ENCODE measurements around the gene RARG.
A peak's percentile ranks its signal among the peaks of the same experiment; 100 is the strongest.

Gene RARG

DNA sequence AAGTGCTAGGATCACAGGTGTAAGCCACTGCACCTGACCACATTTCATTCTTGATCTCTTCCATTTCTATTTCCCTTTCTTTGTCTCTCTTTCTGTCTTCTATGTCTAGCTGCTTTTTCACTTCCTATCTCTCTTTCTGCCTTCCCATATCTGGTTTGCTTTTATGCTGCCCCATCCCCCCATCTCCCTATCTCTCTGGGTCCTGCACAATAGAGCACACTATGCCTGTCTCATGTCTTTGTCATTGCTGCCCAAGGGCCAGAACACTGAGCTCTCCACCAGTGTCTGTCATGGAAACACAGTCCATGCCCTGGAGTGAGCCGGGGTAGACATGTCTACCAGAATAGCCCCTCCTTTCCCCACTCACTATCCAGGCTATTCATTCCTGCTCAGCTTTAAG lies 12.3 kb upstream of the RARG start:
- DNase-seq: no peak

DNA sequence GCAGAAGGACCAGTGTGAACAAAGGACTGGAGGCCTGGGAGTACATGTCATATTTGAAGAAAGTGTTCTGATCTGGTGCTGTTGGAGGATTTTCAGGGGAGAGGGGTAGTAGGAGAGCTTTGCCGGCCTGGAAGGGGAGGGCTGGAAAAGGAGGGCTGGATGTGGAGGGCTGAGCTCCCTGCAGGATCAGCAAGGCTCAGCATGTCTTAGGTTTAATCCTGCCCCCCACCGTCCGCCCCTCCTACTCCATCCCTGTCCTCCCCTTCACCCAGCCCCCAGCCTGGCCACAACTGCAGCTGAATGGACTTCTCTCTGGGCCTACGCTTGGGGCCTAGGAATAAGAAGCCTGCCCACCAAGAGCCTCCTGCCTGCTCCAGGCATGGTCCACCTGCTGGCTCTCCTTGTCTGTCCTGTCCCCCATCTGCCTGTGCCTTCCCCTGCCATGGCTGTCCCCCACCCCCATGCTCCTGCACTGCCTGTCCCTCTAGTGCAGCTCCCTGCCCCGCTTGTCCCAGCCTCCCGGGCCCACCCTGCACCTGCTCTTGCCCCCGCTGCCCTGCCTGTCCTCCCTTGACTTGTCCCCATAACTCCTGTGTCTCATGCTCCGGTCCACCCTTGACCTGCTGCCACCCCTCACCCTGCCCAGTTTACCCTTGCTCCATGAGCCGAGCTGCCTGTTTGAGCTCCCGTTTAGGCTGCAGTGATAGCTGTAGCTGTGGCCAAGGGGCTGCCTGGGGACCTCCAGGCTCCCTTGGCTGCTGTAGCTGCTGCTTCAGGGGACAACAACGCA lies 9.8 kb upstream of the RARG start:
- no peak for DNase-seq

DNA sequence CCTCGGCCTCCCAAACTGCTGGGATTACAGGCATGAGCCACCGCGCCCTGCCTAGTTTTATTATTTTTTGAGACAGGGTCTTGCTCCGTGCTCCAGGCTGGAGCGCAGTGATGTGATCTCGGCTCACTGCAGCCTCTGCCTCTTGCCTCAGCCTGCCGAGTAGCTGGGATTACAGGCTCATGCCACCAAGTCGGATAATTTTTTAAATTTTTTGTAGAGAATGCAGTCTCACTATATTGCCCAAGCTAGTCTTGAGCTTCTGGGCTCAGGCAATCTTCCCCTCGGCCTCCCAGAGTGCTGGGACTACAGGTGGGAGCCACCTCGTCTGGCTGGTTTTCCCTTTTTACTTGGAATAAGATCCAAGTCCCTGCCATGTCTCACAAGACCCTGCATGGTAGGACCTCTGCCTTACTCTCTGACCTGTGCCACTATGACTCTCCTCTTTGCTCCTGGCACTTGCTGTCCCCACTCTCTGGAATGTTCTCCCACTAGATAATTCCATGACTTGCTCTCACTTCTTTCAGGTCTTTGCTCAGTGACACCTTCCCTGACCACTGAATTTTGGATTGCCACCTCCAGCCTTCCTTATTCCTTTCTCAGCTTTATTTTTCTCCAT lies 7.7 kb upstream of the RARG start:
- no peak for DNase-seq

- DNase-seq: peak in 1 of 2 donors; percentile 71
Observed at GRCh38 chr12:53236443-53237111, 4.6 kb upstream of the RARG start.

GRCh38 chr12:53235742-53236442 lies 3.9 kb upstream of the RARG start:
- peak in 1 of 2 donors; percentile 48 for DNase-seq

- no peak for DNase-seq
Observed at GRCh38 chr12:53235164-53235563, 3.2 kb upstream of the RARG start.

DNA sequence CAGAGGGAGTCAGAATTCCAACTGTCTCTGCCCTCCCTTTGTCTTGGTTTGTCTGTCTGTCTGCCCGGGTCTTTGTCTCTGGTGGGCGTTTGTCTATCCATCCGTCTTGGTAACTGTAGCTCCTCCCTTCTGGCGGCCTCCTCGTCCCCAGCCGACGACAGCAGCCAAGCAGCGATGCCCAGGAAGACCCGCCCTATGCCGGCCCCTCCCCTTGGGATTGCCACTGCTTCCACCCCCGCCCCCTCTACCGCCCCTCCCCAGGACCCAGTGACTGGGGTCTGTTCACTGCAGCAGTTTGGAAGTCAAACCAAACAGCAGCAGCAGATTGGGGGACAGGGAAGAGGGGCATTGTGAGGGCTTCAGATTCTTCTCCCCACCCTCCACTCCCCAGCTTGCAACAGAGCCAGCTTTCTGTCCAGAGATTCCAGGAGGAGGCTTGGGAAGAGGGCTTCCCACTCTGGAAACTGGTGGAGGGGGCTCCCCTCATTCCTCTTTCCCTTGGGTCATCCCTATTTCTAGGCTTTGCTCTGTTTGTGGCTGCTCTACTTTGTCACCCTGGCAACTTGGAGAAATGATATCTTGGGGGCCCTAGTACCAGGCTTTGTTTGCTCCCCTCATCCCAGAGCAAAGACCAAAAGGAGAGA lies 2.4 kb upstream of the RARG start:
- DNase-seq: no peak

GRCh38 chr12:53233671-53234121 lies 1.7 kb upstream of the RARG start:
- no peak for DNase-seq

GRCh38 chr12:53232646-53233461 lies 845 bp upstream of the RARG start:
- peak; percentile 46 to 49 for DNase-seq

GRCh38 chr12:53231671-53231920 lies 413 bp downstream of the RARG start:
- DNase-seq: no peak

GRCh38 chr12:53230108-53230845 lies 1.7 kb downstream of the RARG start:
- no peak for DNase-seq

GRCh38 chr12:53229454-53229853 lies 2.6 kb downstream of the RARG start:
- DNase-seq: no peak

DNA sequence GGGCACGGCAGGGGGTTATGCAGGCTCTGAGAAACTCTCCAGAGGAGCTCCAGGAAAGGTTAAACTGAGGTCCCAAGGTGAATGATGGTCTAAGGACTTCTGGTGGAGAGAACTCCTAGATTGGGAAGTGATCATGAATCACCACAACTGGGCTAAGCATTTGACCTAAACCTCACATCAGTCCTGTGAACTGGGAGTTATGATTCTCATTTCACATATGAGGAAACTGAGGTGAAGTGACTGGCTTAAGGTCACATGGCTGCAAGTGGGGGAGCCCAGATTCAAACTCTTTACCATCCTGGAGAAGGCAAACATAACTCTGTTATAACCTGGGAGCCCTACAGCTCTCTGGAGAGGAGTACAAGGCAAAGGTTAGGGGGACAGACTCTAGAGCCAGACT lies 4.2 kb downstream of the RARG start:
- no peak for DNase-seq

- DNase-seq: no peak
Observed at GRCh38 chr12:53227341-53227740, 4.7 kb downstream of the RARG start.

GRCh38 chr12:53226815-53227214 lies 5.2 kb downstream of the RARG start:
- DNase-seq: no peak

GRCh38 chr12:53225635-53226424 lies 6.2 kb downstream of the RARG start:
- DNase-seq: no peak

DNA sequence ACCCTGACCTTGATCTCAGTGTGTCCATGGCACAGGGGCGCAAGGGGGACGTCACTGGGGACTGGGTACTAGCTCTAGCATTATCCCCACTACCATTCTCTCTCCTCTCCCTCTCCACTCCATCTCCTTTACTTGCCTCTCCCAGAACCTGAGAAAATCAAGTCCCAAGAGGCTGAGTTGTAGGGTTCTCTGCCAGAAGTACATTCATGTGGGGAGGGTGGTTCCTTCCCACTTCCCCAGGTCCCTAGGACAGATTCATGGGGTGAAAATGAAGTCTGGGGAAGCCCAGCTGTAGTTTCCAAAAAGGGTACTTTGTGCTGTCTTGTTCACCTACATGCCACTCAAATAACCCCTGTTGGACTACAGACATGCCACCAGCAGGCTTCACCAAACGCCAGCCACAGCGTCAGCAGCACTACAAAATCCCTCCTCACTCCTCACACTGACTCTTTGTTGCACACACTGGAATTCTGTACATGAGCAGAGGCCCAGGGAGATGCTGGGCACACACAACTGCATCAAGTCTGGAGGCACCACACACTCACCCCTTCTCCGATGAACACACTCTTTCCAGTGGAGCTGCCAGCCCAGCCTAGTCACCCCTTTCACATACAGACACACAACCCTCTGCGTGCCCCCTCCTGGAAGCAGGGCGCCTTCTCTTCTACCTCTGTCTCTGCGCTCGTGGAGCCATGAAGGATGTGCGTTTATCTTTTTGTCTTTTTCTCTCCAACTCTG lies 6.9 kb downstream of the RARG start:
- DNase-seq: no peak

DNA sequence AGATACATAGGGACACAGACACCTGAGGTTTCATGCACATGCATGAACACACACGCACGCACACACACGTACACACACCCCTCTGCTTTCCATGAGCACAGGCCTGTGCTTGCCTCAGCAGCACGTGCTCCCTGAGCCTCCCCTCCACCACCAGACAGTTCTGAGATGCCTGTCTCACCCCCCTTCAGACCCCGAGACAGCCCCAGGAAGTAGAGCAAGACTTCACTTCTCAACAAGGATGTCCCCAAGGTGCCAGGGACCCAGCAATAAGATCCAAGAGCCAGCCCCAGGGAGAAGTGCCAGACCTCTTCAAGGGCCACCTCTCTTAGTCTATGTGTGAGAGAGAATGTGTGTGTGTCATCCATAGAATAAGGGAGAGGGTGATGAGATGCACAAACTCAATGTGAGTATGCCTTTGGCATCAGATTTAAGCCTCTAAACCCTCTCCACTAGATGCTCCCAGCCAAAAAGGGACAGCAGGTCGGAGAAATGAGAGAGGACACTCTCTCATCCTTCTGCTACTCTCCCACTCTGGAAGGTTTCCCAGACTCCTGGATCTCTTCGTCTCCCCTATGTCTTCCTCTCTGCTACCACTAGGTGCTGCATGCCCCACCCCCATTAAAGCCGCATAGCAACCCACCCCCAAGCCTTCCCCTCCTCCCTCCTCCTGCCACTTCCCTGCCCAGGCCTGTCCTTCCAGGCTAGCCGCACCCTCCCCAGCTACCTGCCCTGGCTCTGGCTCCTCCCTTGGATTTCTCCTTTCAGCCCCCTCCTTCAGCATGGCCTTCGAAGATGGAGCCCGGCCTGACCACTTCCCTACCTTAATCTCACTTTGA lies 7.7 kb downstream of the RARG start:
- DNase-seq: no peak
